Activated CD4-positive, alpha-beta T cell treated with anti-CD3 and anti-CD28 coated beads for 36 hours (primary cell): ENCODE data around the gene C19orf73. TPM values are rescaled to one million over a fixed set of nuclear protein-coding genes. Genes with fewer than 3 reads are reported as not detected.

Experiments
- ATAC-seq: fragments of 200-7000 bp; cut with Tn5 transposase; one replicate; pipeline ENCODE4 v1.10.0; 2021; ENCODE audit warnings: mild to moderate bottlenecking, moderate library complexity
- CTCF ChIA-PET: fragments of 350-600 bp; sonication (Branson Sonifier 250); formaldehyde crosslinking; loops from one replicate; lab custom pipeline; 2021; ENCODE audit warnings: antibody characterized with exemption; lab: Charles Lee
- POLR2A ChIA-PET: fragments of 350-600 bp; sonication (Branson Sonifier 250); formaldehyde crosslinking; loops from one replicate; lab custom pipeline; 2021; ENCODE audit warnings: antibody characterized with exemption, inconsistent platforms; lab: Charles Lee
- DNase-seq: peaks from one replicate; pipeline ENCODE4 v3.0.0-alpha.2; 2020
- H3K27ac Mint-ChIP-seq: one replicate; pipeline ENCODE4 v1.8.0; 2021; ENCODE audit warnings: mixed read lengths
- H3K27me3 Mint-ChIP-seq: one replicate; pipeline ENCODE4 v1.8.0; 2021; ENCODE audit warnings: mixed read lengths
- H3K36me3 Mint-ChIP-seq: one replicate; pipeline ENCODE4 v1.8.0; 2021; ENCODE audit warnings: low read depth, mixed read lengths
- H3K4me1 Mint-ChIP-seq: one replicate; pipeline ENCODE4 v1.8.0; 2021; ENCODE audit warnings: mixed read lengths
- H3K4me3 Mint-ChIP-seq: one replicate; pipeline ENCODE4 v1.8.0; 2021; ENCODE audit warnings: mild to moderate bottlenecking, moderate library complexity, mixed read lengths
- H3K9me3 Mint-ChIP-seq: one replicate; pipeline ENCODE4 v1.8.0; 2021; ENCODE audit warnings: low read depth, mixed read lengths
- intact Hi-C, 2 experiments: fragments of 100-400 bp; cut with DNase I in 1 of 2; cut with micrococcal nuclease in 1 of 2; formaldehyde crosslinking; loops; one replicate each; pipeline versions ENCODE4 v1.14.2 to v1.15.1; 2022 to 2024; cut with DNase I, micrococcal nuclease
- total RNA-seq, 2 experiments: library from RNA; stranded (reverse); gene quantifications; one replicate each; pipeline ENCODE4 v1.2.3, GENCODE V29; 2021

C19orf73 gene
- total RNA-seq, 2 experiments from 2014 or later: 1.7 to 2.0 TPM

DNA sequence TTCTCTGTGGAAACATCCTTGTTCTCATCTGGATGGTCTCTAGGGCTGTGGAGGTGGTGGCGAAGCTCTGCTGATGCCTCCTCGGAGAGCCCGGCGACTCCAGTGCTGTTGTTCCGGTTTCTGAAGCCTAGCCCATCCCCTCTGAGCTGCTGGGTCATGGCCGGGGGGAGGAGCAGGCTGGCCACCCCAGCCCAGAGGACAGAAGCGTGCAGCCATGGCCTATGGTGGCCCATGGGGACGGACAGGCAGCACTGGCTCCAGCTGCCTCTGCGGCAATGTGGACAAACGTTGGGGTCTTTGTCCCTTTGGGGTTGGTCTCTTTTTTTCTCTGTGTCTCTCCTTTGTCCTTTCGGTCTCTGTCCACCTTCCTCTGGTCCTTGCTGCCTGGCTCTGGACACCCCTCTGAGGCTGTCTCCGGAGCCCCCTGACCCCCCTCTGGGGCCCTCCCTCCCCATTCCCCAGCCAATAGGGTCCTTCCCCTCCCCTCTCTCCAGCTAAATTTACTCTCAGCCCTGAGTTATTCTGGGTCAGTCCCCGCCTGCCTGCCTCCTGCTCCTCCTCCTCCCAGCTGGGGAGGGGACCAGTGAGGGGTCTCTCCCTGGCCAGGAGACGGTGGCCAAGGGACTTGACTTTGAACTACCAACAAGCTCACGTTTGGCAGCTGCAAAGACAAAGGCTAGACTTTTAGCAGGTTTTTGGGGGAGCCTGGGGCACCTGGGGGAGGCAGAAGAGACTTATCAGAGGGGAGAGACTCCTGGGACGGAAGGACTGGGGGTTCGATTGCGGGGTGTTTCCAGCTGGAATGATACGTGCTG, 36.3 kb upstream of the C19orf73 start, which contains the start of gene HRC:
Gene HRC (minus strand): TSS at position 392 of the 815 bp plus-strand sequence. CDS start 159 bp downstream, at position 233.
- Mint-ChIP-seq H3K36me3 (peaks cover 2% of the 10 kb centered on the region), H3K27ac (no peak within 1 kb of the TSS), H3K4me3 (no peak within 1 kb of the TSS), H3K4me1 (peaks cover 13% of the 10 kb centered on the region), H3K27me3 (peaks cover 58% of the 10 kb centered on the region), H3K9me3 (no peaks in the 10 kb centered on the region)
- POLR2A ChIA-PET: no interaction called here
- CTCF ChIA-PET: interaction anchor here (0.5 to 0.7 kb wide), 2 partner anchors 37 to 169 kb away, joined by 3 read pairs; no protein-coding TSS in a partner anchor
- no peak for DNase-seq
- no peak for ATAC-seq
- intact Hi-C loops: no loop called here

DNA sequence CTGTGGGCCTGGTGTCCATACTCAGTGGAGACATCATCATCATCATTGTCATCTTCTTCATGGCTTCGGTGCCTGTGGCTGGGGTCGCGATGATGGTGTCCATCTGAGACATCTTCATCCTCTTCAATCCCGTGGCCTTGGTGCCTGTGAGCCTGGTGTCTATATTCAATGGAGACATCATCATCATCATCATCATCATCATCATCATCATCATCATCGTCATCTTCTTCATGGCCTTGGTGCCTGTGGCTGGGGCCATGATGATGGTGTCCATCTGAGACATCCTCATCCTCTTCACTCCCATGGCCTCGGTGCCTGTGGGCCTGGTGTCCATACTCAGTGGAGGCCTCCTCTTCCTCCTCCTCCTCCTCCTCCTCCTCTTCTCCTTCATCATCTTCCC, 35.3 kb upstream of the C19orf73 start:
- DNase-seq: no peak
- intact Hi-C loops: loop anchor here (5.0 kb wide), 2 partner anchors 97 to 137 kb away; partner anchors contain the start of genes CGB7 (in 1 of the 2) and LHB (in 1 of the 2)

DNA sequence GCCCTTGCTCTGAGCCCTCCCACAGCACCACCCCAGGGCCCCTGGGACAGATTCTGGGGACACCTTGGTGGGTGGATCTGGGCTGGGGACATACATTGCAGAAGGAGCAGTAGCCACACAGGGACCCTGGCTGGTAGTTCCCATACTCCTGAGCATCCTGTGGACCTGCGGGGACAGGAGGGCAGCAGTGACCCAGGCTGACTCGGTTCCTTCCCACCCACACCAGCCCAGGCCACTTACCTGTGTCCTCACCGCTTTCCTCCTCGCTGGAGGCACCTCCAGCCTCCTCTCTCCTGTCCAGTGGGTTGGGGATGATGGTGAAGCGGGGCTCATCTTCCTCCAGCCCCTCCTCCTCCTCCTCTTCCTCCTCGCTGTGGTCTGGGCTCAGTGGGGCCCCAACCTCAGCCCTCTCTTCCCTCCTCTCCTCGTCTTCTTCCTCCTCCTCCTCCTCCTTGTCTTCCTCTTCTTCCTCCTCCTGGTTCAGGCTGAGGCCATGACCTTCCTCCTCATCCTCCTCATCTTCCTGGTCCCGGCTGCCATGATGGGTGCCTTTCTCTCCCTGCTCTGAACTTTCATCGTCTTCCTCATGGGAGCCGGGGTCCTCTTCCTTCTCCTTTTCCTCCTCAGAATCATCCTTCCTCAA, 34.3 kb upstream of the C19orf73 start:
- Mint-ChIP-seq H3K9me3 (no peaks in the 10 kb centered on the region), H3K4me3 (no peak overlapping the region), H3K27ac (no peak overlapping the region), H3K27me3 (peaks cover 65% of the 10 kb centered on the region), H3K36me3 (peaks cover 2% of the 10 kb centered on the region), H3K4me1 (peaks cover 24% of the 10 kb centered on the region)
- ATAC-seq: no peak
- no peak for DNase-seq
- POLR2A ChIA-PET: no interaction called here
- intact Hi-C loops: loop anchor here (5.0 kb wide), 2 partner anchors 96 to 136 kb away; partner anchors contain the start of genes CGB7 (in 1 of the 2) and LHB (in 1 of the 2)
- CTCF ChIA-PET: no interaction called here

More for the DNA sequence above, 35.3 kb upstream of the C19orf73 start:
- ATAC-seq: no peak
- Mint-ChIP-seq H3K27me3 (peaks cover 61% of the 10 kb centered on the region), H3K36me3 (peaks cover 2% of the 10 kb centered on the region), H3K4me3 (no peak overlapping the region), H3K9me3 (no peaks in the 10 kb centered on the region), H3K27ac (no peak overlapping the region), H3K4me1 (peaks cover 21% of the 10 kb centered on the region)
- POLR2A ChIA-PET: no interaction called here
- CTCF ChIA-PET: no interaction called here

GRCh38 chr19:49152119-49152550, 33.2 kb upstream of the C19orf73 start:
- peaks cover 2% of the 10 kb centered on the region for H3K36me3 Mint-ChIP-seq
- H3K9me3 Mint-ChIP-seq: no peaks in the 10 kb centered on the region
- ChIA-PET POLR2A (no interaction called here), CTCF (no interaction called here)
- H3K27me3 Mint-ChIP-seq: peaks cover 66% of the 10 kb centered on the region
- intact Hi-C loops: loop anchor here (5.0 kb wide), 2 partner anchors 95 to 135 kb away; partner anchors contain the start of genes CGB7 (in 1 of the 2) and LHB (in 1 of the 2)
- no peak overlapping the region for H3K27ac Mint-ChIP-seq
- no peak for ATAC-seq
- H3K4me1 Mint-ChIP-seq: peaks cover 21% of the 10 kb centered on the region
- DNase-seq: no peak
- H3K4me3 Mint-ChIP-seq: no peak overlapping the region

- CTCF ChIA-PET: interaction anchor here (0.5 to 0.9 kb wide), 3 partner anchors 17 to 54 kb away, joined by 3 to 5 read pairs (median 4); no protein-coding TSS in a partner anchor
- H3K4me3 Mint-ChIP-seq: no peak overlapping the region
- peak; percentile 71 for DNase-seq
- intact Hi-C loops: loop anchor here (2.0 to 5.0 kb wide), 3 partner anchors 94 to 291 kb away; partner anchors contain the start of genes CGB7 (in 1 of the 2) and LHB (in 1 of the 2)
- peaks cover 69% of the 10 kb centered on the region for H3K27me3 Mint-ChIP-seq
- peaks cover 21% of the 10 kb centered on the region for H3K4me1 Mint-ChIP-seq
- H3K27ac Mint-ChIP-seq: no peak overlapping the region
- H3K9me3 Mint-ChIP-seq: no peaks in the 10 kb centered on the region
- peaks cover 2% of the 10 kb centered on the region for H3K36me3 Mint-ChIP-seq
- POLR2A ChIA-PET: no interaction called here
- peak; percentile 37 for ATAC-seq
Measured at GRCh38 chr19:49151267-49152118, 32.5 kb upstream of the C19orf73 start.

- CTCF ChIA-PET: interaction anchor here (0.5 to 0.9 kb wide), 3 partner anchors 17 to 53 kb away, joined by 3 to 5 read pairs (median 4); no protein-coding TSS in a partner anchor
- peaks cover 21% of the 10 kb centered on the region for H3K4me1 Mint-ChIP-seq
- no peak for ATAC-seq
- POLR2A ChIA-PET: interaction anchor here (0.6 kb wide), 1 partner anchor 127 kb away, joined by 5 read pairs; no protein-coding TSS in a partner anchor
- no peaks in the 10 kb centered on the region for H3K9me3 Mint-ChIP-seq
- no peak for DNase-seq
- peaks cover 2% of the 10 kb centered on the region for H3K36me3 Mint-ChIP-seq
- H3K27ac Mint-ChIP-seq: no peak overlapping the region
- intact Hi-C loops: loop anchor here (2.0 to 5.0 kb wide), 3 partner anchors 94 to 292 kb away; partner anchors contain the start of genes CGB7 (in 1 of the 2) and LHB (in 1 of the 2)
- H3K4me3 Mint-ChIP-seq: no peak overlapping the region
- peaks cover 68% of the 10 kb centered on the region for H3K27me3 Mint-ChIP-seq
Measured at GRCh38 chr19:49150944-49151243, 32.0 kb upstream of the C19orf73 start.

GRCh38 chr19:49150106-49150943, 31.4 kb upstream of the C19orf73 start:
- CTCF ChIA-PET: interaction anchor here (0.6 to 1.8 kb wide), 4 partner anchors 37 to 157 kb away, joined by 3 to 7 read pairs (median 4); partner anchors contain the start of genes GYS1 and RUVBL2
- no peak overlapping the region for H3K27ac Mint-ChIP-seq
- H3K9me3 Mint-ChIP-seq: no peaks in the 10 kb centered on the region
- intact Hi-C loops: loop anchor here (2.0 to 5.0 kb wide), 3 partner anchors 93 to 292 kb away; partner anchors contain the start of genes CGB7 (in 1 of the 2) and LHB (in 1 of the 2)
- H3K36me3 Mint-ChIP-seq: peaks cover 2% of the 10 kb centered on the region
- ATAC-seq (no peak), DNase-seq (peak; percentile 61)
- POLR2A ChIA-PET: interaction anchor here (0.6 kb wide), 2 partner anchors 121 to 128 kb away, joined by 3 to 5 read pairs; no protein-coding TSS in a partner anchor
- peaks cover 26% of the 10 kb centered on the region for H3K4me1 Mint-ChIP-seq
- H3K27me3 Mint-ChIP-seq: peaks cover 67% of the 10 kb centered on the region
- H3K4me3 Mint-ChIP-seq: peak overlapping the region; percentile 67

DNA sequence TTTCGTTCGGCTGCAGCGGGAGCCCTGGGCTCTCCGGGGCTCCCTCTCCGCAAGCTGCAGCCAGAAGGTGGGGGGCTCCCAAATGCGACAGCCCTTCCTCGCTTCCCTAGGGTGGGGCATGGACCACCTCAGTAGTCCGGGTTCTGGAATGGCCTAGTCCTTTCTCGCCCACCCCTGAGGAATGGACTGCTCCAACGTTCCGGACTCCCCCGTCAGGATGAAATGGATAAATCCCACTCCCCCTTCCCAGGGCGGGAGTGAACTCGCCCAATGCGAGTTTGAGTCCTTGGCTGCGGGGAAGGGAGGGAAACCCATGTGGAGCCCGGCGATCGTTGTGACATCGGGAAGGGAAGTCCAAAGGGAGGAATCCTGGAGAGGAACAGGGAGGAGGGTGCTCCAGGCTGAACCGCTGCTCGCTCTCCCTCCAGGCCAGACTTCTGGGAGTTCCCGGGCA, 30.7 kb upstream of the C19orf73 start:
- POLR2A ChIA-PET: interaction anchor here (0.9 kb wide), 1 partner anchor 21 kb away, joined by 3 read pairs; no protein-coding TSS in a partner anchor
- H3K4me3 Mint-ChIP-seq: peak overlapping the region; percentile 67
- peaks cover 28% of the 10 kb centered on the region for H3K4me1 Mint-ChIP-seq
- intact Hi-C loops: loop anchor here (1.0 to 10.0 kb wide), 7 partner anchors 16 to 293 kb away; partner anchors contain the start of genes CGB7 (in 1 of the 2), GYS1 (in 1 of the 2), LHB (in 1 of the 2) and RUVBL2 (in 1 of the 2)
- ATAC-seq (no peak), DNase-seq (no peak)
- H3K9me3 Mint-ChIP-seq: no peaks in the 10 kb centered on the region
- peaks cover 64% of the 10 kb centered on the region for H3K27me3 Mint-ChIP-seq
- H3K27ac Mint-ChIP-seq: no peak overlapping the region
- H3K36me3 Mint-ChIP-seq: peaks cover 2% of the 10 kb centered on the region
- CTCF ChIA-PET: interaction anchor here (0.6 to 1.9 kb wide), 5 partner anchors 10 to 156 kb away, joined by 3 to 7 read pairs (median 5); partner anchors contain the start of genes GYS1 and RUVBL2
